Endothelial cell of umbilical vein (primary cell): ENCODE measurements around the gene FRK.
"Not testable (repeated sequence)": the region's sequence is repeated elsewhere in the genome, so short reads cannot be mapped to it uniquely, and the experiment has no call there.

Experiments
- EZH2 ChIP-seq: IDR thresholded peaks from 2 replicates; pipeline ENCODE4 v1.6.1; 2012; ENCODE audit warnings: borderline replicate concordance, low read depth, mild to moderate bottlenecking, moderate library complexity, low read length, inconsistent platforms; ENCODE audit not compliant: severe bottlenecking
- MYC ChIP-seq: IDR thresholded peaks from one replicate; pipeline ENCODE4 v1.6.1; 2011; ENCODE audit warnings: mild to moderate bottlenecking, low read depth, low read length
- POLR2A ChIP-seq: IDR thresholded peaks from 2 replicates; pipeline ENCODE4 v1.6.1; 2012; ENCODE audit warnings: low read depth, mild to moderate bottlenecking, control low read depth, low read length
- POLR2AphosphoS5 ChIP-seq: IDR thresholded peaks from 2 replicates; pipeline ENCODE4 v1.6.1; 2012; ENCODE audit warnings: low read depth, mild to moderate bottlenecking, control low read depth, low read length, moderate library complexity; ENCODE audit not compliant: insufficient read depth
- TF ChIP-seq, protein P1 (sequence below), 2 donors: IDR thresholded peaks; 1 replicate in 1 of 2; 2 replicates in 1 of 2; pipeline ENCODE4 v1.5.1; 2011; ENCODE audit warnings: low read length in 2 of 2, mild to moderate bottlenecking in 2 of 2, moderate library complexity in 2 of 2, control low read depth in 1 of 2, inconsistent platforms in 1 of 2, low read depth in 1 of 2; ENCODE audit not compliant: insufficient read depth in 1 of 2; ENCODE audit errors: extremely low read depth in 1 of 2

- TF ChIP-seq, protein P1, sequence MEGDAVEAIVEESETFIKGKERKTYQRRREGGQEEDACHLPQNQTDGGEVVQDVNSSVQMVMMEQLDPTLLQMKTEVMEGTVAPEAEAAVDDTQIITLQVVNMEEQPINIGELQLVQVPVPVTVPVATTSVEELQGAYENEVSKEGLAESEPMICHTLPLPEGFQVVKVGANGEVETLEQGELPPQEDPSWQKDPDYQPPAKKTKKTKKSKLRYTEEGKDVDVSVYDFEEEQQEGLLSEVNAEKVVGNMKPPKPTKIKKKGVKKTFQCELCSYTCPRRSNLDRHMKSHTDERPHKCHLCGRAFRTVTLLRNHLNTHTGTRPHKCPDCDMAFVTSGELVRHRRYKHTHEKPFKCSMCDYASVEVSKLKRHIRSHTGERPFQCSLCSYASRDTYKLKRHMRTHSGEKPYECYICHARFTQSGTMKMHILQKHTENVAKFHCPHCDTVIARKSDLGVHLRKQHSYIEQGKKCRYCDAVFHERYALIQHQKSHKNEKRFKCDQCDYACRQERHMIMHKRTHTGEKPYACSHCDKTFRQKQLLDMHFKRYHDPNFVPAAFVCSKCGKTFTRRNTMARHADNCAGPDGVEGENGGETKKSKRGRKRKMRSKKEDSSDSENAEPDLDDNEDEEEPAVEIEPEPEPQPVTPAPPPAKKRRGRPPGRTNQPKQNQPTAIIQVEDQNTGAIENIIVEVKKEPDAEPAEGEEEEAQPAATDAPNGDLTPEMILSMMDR (IDR thresholded peaks at IDR 0.05; ENCODE audit: extremely low read depth in 1 of 2, insufficient read depth in 1 of 2, low read depth in 1 of 2, low read length in 2 of 2) = not testable (repeated sequence)
- not testable (repeated sequence) for TF ChIP-seq MYC, POLR2A, POLR2AphosphoS5, EZH2
These were observed 132.7 kb downstream of the FRK start for GRCh38 chr6:115928000-115928399.
